NCI-H460 (cell line): Measurements from ENCODE around the gene MAGI1. TPM values are rescaled to one million over a fixed set of nuclear protein-coding genes. Genes with fewer than 3 reads are reported as not detected.

ENCODE experiments used
- DNase-seq: peaks from one replicate; pipeline ENCODE4 v3.0.0-alpha.2; 2016; ENCODE audit warnings: low read depth; ENCODE audit errors: extremely low read depth
- total RNA-seq: library from RNA; depleted of rRNA; stranded (reverse); fragments of >200 nt; shearing (Covaris generic); gene quantifications from 2 replicates; pipeline ENCODE4 v1.2.3, GENCODE V29; 2014

The MAGI1 gene
- total RNA-seq, 1 experiment from 2014 or later, result 1.7 TPM

GRCh38 chr3:65478551-65479500 is 559.9 kb downstream of the MAGI1 start:
- no peak for DNase-seq

DNA sequence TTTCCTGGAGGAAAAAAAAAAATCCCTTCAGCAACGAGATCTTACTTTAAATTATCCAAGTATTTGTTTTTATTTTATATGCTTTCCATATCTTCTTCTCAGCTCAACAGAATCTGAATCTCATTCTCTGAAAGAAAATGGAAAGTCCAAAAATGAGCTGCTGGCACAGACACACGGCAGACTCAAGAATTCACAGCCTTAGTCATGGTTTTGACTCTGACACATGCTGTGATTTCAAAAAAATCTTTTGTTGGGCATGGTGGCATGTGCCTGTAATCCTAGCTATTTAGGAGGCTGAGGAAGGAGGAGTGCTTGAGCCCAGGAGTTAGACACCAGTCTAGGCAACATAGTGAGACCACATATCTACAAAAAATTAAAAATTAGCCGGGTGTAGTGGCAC is 565.0 kb downstream of the MAGI1 start:
- no peak for DNase-seq

DNA sequence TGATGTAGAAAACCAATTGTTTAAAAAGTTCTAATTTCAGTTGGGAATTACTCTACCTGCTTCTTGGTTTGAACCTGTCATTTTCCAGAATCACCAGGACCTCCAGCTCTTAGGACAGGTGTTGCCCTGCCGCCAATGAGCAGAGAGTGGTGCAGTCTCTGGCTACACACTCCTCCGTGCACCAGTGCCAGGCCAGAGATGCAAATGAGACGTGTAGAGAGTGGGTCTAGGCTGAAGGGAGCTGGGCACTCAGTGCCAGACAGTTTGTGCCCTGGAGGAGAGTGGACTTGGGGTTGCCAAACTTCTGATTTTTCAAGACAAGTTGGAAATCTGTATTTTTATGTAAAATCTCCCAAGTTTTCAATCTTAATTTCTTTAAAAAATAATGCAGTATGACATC is 566.2 kb downstream of the MAGI1 start:
- DNase-seq, result no peak

GRCh38 chr3:65466300-65466988 is 572.3 kb downstream of the MAGI1 start:
- no peak for DNase-seq

DNA sequence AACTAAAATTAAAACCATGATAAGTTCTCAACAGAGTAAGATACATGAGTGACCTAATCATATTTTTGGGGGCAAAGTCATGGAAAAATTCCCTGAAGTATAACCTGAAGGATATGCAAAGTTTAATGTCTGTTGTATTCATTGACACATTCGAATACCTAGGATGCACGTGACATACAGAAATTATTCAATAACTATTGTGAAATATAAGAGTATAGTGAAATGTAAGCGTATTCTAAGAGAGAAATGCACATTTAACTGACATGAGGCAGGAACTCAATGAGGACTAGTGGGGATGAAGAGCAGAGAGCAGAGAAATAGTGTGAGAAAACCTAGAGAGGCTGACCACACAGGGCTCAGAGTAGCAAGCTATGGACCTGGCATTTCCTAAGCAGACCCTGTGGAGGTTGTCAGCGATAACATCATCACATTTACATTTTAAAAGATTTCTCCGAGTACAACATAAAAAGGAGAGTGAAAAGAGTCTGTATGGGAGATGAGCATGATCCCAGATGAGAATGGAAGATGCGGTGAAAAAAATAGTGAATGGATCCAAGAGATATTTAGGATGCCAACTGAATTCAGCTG is 588.8 kb downstream of the MAGI1 start:
- DNase-seq, result no peak

GRCh38 chr3:65448120-65448519 is 590.6 kb downstream of the MAGI1 start:
- DNase-seq, result no peak

GRCh38 chr3:65445573-65446169 is 593.0 kb downstream of the MAGI1 start:
- no peak for DNase-seq

- DNase-seq, result no peak
These were observed 594.3 kb downstream of the MAGI1 start for GRCh38 chr3:65444447-65444815.

- no peak for DNase-seq
These were observed 594.8 kb downstream of the MAGI1 start for GRCh38 chr3:65443739-65444446.

- DNase-seq, result peak; percentile 26
These were observed 599.0 kb downstream of the MAGI1 start for GRCh38 chr3:65439641-65440284.

- no peak for DNase-seq
These were observed 600.1 kb downstream of the MAGI1 start for GRCh38 chr3:65438612-65439011.

GRCh38 chr3:65438096-65438495 is 600.6 kb downstream of the MAGI1 start:
- no peak for DNase-seq

GRCh38 chr3:65436580-65436979 is 602.1 kb downstream of the MAGI1 start:
- peak; percentile 1 for DNase-seq

- DNase-seq, result no peak
These were observed 605.2 kb downstream of the MAGI1 start for GRCh38 chr3:65433480-65433879.

DNA sequence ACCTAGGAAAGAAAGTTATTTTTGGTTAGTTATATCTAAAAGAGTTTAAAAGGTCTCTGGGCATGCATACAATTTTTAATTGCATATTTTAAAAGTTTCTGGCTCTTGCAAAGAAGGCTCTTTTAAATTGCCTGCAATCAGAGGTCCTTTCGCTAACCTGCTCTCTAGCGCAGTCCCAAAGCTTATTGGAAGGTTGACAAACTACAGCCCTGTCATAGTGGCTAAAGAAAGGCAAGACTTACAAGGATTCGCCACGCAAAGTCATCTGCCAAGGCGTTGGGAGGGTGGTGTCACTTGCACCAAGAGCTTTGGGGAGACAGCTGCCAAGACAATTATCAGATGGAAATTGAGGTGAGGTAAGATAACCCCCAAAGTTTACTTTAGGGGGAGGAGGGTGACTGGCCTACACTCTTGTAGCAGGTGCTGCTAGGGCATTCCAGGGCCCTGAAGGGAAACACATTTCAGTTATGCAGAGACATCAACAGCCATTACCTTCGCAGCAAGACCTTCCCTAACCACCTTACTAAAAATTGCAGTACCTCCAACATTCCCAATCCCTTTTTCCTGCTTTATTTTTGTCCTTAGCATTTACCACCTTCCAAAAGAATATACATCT is 606.2 kb downstream of the MAGI1 start:
- no peak for DNase-seq

DNA sequence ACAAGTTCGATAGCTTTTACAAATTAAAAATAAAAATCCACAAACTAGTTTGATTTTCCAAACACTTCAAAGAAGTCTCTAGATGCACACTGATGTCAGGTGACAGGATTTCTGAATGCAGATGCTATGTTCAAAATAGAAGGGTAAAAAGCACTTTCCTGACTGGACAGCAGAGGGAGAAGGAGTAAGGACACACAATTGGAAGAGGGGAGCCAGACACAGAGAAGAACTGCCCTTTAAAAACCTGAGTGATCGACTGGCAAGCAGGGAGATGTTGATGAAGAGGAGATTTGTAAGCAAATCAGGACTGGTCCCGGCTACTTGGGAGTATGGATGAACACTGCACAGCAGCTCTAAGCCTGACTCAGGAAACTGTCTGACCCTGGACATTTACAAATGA is 612.8 kb downstream of the MAGI1 start:
- no peak for DNase-seq

GRCh38 chr3:65422154-65422553 is 616.6 kb downstream of the MAGI1 start:
- DNase-seq, result no peak

- no peak for DNase-seq
These were observed 619.5 kb downstream of the MAGI1 start for GRCh38 chr3:65419233-65419632.

GRCh38 chr3:65413891-65414290 is 624.8 kb downstream of the MAGI1 start:
- DNase-seq, result no peak

DNA sequence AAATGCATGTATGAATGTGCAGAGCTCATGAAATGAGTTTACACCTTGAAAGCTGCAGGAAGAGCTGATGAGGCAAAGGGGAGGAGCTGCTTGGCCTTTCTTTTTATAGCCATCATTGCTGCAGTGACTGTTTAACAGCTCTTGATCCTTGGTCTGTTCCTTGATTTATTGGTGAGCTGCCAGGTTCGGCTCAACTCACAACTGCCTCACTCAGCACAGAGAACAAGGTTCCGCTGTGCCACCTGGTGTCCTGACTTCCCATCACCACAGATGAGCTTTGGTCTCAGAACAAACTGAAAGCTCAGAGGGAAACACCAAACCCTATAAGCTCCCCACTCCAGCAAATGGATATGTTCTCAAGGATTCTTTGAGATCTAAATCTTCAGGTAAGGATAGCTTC is 626.1 kb downstream of the MAGI1 start:
- no peak for DNase-seq
